BJ (cell line): ENCODE data around the gene PFKFB4. TPM values are rescaled to one million over a fixed set of nuclear protein-coding genes. Genes with fewer than 3 reads are reported as not detected.
A peak's percentile ranks its signal among the peaks of the same experiment; 100 is the strongest.
"Not testable (repeated sequence)": the region's sequence is repeated elsewhere in the genome, so short reads cannot be mapped to it uniquely, and the experiment has no call there.

Source experiments
- CTCF ChIA-PET: fragments of 350-600 bp; formaldehyde crosslinking; extraction: SDS; loops from one replicate; lab custom pipeline; 2021; ENCODE audit warnings: antibody characterized with exemption, inconsistent platforms; lab: Yijun Ruan, JAX
- POLR2A ChIA-PET: fragments of 300-600 bp; sonication (Branson Sonifier 250); formaldehyde crosslinking; extraction: SDS; loops from one replicate; lab custom pipeline; 2021; ENCODE audit warnings: antibody characterized with exemption; lab: Charles Lee
- DNase-seq: peaks from one replicate; pipeline ENCODE4 v3.0.0-alpha.2; 2011; ENCODE audit warnings: low read depth
- H3K27me3 ChIP-seq: 2 replicates; pipeline ENCODE4 v1.6.0; 2011; ENCODE audit warnings: low read length; ENCODE audit not compliant: control insufficient read depth, insufficient read depth
- H3K36me3 ChIP-seq: 2 replicates; pipeline ENCODE4 v1.5.1; 2011; ENCODE audit warnings: low read length; ENCODE audit not compliant: control insufficient read depth, insufficient read depth
- H3K4me3 ChIP-seq: 2 replicates; pipeline ENCODE4 v1.5.1; 2011; ENCODE audit warnings: low read depth, mild to moderate bottlenecking, control low read depth, low read length
- CTCF ChIP-seq: IDR thresholded peaks from 2 replicates; pipeline ENCODE4 v1.5.1; 2011; ENCODE audit warnings: low read depth, mild to moderate bottlenecking, control low read depth, inconsistent platforms, low read length, moderate library complexity; ENCODE audit not compliant: insufficient read depth
- polyA plus RNA-seq: library from polyadenylated mRNA; depleted of rRNA; stranded (reverse); fragments of >200 nt; gene quantifications from 2 replicates; pipeline ENCODE4 v1.2.3, GENCODE V29; 2011

The PFKFB4 gene
- polyA plus RNA-seq, 1 experiment, result 12.8 TPM

DNA sequence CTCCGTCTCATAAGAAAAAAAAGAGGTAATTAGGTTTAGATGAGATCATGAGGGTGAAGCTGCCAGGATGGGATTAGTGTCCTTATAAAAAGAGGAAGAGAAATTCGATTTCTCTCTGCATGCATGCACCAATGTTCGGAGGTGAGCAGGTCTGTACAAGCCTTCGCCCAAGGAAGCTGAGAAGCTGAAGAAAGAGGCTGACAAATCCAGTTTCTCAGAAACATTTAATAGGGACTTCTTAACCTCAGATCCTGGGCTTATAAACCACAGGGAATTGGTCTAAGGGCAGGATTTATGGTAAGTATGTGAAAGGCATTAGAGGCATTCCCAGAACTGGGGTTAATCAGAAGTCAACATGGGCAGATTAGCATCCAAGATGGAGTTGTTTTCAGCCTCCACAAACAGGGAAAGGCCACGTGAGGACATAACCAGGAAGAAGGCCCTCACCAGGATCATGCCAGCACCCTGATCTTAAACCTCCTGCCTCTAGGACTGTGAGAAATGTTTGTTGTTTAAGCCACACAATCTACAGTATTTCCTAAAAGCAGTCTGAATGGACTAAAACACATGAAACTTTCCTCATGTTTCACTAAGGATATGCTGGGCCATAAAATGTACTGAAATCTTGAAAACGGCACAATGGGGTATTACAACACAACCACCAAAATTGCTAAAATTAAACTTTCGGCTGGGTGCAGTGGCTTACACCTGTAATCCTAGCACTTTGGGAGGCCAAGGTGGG, 64.0 kb downstream of the PFKFB4 start:
- peak; percentile 46 for DNase-seq
- Histone ChIP-seq H3K36me3 (peaks cover 3% of the 10 kb centered on the region), H3K4me3 (no peak overlapping the region), H3K27me3 (no peaks in the 10 kb centered on the region)
- POLR2A ChIA-PET, result no interaction called here
- CTCF ChIA-PET, result interaction anchor here (1.1 kb wide), 1 partner anchor 67 kb away, joined by 3 read pairs; no protein-coding TSS in a partner anchor
- no peak for TF ChIP-seq CTCF

- ChIA-PET CTCF (no interaction called here), POLR2A (no interaction called here)
- TF ChIP-seq CTCF, result no peak
These were observed 69.7 kb downstream of the PFKFB4 start for GRCh38 chr3:48486952-48487351.

DNA sequence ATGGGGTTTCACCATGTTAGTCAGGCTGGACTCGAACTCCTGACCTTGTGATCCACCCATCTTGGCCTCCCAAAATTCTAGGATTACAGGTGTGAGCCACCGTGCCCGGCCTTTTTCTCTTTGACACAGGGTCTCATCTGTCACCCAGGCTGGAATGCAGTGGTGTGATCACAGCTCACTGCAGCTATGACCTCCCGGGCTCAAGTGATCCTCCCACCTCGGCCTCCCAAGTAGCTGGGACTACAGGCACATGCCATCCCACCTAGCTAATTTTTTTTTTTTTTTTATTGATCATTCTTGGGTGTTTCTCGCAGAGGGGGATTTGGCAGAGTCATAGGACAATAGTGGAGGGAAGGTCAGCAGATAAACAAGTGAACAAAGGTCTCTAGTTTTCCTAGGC, 73.8 kb downstream of the PFKFB4 start:
- CTCF ChIA-PET, H3K4me3 ChIP-seq, DNase-seq, POLR2A ChIA-PET, H3K27me3 ChIP-seq, H3K36me3 ChIP-seq: not testable (repeated sequence)

More at GRCh38 chr3:48486952-48487351, 69.7 kb downstream of the PFKFB4 start:
- peaks cover 1% of the 10 kb centered on the region; the same call in 1 of the 2 replicates for H3K36me3 ChIP-seq
- DNase-seq, result no peak
- H3K4me3 ChIP-seq, result no peak overlapping the region
- no peaks in the 10 kb centered on the region for H3K27me3 ChIP-seq

DNA sequence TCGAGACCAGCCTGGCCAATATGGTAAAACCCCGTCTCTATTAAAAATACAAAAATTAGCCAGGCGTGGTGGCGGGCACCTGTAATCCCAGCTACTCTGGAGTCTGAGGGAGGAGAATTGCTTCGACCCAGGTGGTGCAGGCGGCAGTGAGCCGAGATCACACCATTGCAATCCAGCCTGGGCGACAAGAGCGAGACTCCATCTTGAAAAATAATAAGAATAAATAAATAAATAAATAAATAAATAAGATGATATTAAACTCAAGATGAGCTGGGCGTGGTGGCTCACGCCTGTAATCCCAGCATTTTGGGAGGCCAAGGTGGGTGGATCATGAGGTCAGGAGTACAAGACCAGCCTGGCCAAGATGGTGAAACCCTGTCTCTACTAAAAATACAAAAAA, 75.7 kb downstream of the PFKFB4 start:
- POLR2A ChIA-PET, result not testable (repeated sequence)
- CTCF ChIA-PET, result interaction anchor here (1.1 kb wide), 1 partner anchor 68 kb away, joined by 4 read pairs; no protein-coding TSS in a partner anchor

GRCh38 chr3:48478626-48479555, 77.7 kb downstream of the PFKFB4 start:
- POLR2A ChIA-PET, result no interaction called here
- Histone ChIP-seq H3K27me3 (no peaks in the 10 kb centered on the region), H3K36me3 (peaks cover 11% of the 10 kb centered on the region), H3K4me3 (no peak overlapping the region)
- DNase-seq, result no peak
- CTCF ChIA-PET, result interaction anchor here (0.6 kb wide), 1 partner anchor 16 kb away, joined by 3 read pairs; no protein-coding TSS in a partner anchor
- TF ChIP-seq CTCF, result no peak

More for the DNA sequence above, 75.7 kb downstream of the PFKFB4 start:
- H3K36me3 ChIP-seq, DNase-seq, H3K27me3 ChIP-seq, H3K4me3 ChIP-seq: not testable (repeated sequence)

GRCh38 chr3:48477959-48478520, 78.6 kb downstream of the PFKFB4 start:
- Histone ChIP-seq H3K36me3 (peaks cover 11% of the 10 kb centered on the region), H3K4me3 (no peak overlapping the region), H3K27me3 (no peaks in the 10 kb centered on the region)
- CTCF ChIA-PET, result no interaction called here
- DNase-seq, result no peak
- TF ChIP-seq CTCF, result no peak
- POLR2A ChIA-PET, result no interaction called here
